DMS 273 treated with DMSO at 0.1 percent for 48 hours (cell line): ENCODE measurements around the gene BRCA1.
"Not testable (repeated sequence)": the region's sequence is repeated elsewhere in the genome, so short reads cannot be mapped to it uniquely, and the experiment has no call there.

Experiments used
- DNase-seq: peaks from one replicate; lab custom pipeline; 2025; lab: John Stamatoyannopoulos, UW

Gene BRCA1

GRCh38 chr17:43134774-43135453 lies 9.8 kb upstream of the BRCA1 start:
- no peak for DNase-seq

GRCh38 chr17:43133439-43133838 lies 8.3 kb upstream of the BRCA1 start:
- not testable (repeated sequence) for DNase-seq

- DNase-seq = no peak
Observed at GRCh38 chr17:43132117-43132516, 7.0 kb upstream of the BRCA1 start.

GRCh38 chr17:43129671-43130010 lies 4.5 kb upstream of the BRCA1 start:
- no peak for DNase-seq

DNA sequence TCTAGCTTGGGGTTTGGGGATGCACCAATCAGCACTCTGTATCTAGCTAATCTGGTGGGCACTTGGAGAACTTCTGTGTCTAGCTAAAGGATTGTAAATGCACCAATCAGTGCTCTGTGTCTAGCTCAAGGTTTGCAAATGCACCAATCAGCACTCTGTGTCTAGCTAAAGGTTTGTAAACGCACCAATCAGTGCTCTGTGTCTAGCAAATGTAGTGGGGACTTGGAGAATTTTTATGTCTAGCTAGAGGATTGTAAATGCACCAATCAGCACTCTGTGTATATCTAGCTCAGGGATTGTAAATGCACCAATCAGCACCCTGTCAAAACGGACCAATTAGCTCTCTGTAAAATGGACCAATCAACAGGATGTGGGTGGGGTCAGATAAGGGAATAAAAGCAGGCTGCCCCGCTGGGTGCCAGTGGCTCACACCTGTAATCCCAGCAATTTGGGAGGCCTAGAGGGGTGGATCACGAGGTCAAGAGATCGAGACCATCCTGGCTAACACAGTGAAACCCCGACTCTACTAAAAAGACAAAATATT lies 2.2 kb upstream of the BRCA1 start:
- DNase-seq = not testable (repeated sequence)

- no peak for DNase-seq
Observed at GRCh38 chr17:43126911-43127290, 1.7 kb upstream of the BRCA1 start.

- DNase-seq = no peak
Observed at GRCh38 chr17:43125967-43126910, 1.1 kb upstream of the BRCA1 start.

GRCh38 chr17:43118679-43119615 lies 6.2 kb downstream of the BRCA1 start:
- DNase-seq = no peak

DNA sequence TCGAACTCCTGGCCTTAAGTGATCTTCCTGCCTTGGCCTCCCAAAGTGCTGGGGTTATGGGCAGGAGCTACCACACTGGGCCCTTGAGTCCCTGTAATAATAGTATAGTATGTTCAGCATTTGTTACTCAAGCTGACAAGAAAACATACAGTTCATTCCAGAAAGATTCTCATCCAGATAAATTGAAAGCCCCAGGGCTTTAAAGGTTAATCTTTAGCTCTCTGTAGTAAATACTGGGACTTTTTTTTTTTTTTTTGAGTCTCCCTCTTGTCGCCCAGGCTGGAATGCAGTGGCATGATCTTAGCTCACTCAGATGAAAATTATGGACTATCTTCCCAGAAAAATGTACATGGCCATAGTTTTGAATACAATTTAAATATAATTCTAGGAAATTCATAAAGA lies 11.0 kb downstream of the BRCA1 start:
- DNase-seq = no peak

DNA sequence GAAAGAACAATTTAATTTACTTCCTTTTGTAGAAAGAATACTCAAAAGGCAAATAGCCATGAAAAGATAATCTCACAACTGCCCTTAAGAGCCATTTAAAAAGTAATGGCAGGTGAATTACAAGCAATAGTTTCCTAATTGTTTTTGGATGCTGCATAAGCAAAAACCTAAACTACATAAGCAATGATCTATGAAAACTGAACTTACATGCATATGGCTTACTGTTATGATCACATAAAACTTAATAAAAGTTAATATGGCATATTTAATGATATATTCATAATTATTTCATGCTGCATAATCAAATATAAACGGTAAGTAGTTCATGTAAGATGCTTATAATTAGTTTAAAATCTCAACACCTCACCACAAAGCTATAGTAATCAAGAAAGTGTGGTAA lies 18.6 kb downstream of the BRCA1 start:
- DNase-seq = no peak

DNA sequence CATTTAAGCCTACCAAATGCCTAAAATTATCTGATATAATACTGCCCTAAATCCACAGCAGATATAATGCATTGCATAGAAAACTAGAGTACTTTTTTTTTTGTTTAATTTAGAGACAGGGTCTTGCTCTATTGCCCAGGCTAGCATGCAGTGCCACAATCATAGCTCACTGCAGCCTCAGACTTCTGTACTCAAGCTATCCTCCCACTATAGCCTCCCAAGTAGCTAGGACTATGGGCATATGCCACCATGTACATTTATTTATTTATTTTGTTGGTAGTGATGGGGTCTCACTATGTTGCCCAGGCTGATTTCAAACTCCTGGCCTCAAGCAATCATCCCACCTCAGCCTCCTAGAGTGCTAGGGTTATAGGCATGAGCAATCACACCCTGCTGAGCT lies 20.0 kb downstream of the BRCA1 start:
- DNase-seq = no peak

DNA sequence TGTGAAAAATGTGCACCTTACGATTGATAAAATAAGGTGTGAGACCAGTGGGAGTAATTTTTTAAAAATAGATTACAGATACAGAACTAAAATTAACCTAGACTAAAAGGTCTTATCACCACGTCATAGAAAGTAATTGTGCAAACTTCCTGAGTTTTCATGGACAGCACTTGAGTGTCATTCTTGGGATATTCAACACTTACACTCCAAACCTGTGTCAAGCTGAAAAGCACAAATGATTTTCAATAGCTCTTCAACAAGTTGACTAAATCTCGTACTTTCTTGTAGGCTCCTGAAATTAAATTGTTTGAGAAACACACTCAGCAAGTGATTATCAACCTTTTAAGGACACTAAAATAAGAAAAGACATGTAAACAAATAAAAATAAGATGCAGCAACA lies 20.5 kb downstream of the BRCA1 start:
- no peak for DNase-seq

GRCh38 chr17:43095364-43095763 lies 29.8 kb downstream of the BRCA1 start:
- DNase-seq = not testable (repeated sequence)

- peak; percentile 35 for DNase-seq
Observed at GRCh38 chr17:43094129-43094835, 30.9 kb downstream of the BRCA1 start.

DNA sequence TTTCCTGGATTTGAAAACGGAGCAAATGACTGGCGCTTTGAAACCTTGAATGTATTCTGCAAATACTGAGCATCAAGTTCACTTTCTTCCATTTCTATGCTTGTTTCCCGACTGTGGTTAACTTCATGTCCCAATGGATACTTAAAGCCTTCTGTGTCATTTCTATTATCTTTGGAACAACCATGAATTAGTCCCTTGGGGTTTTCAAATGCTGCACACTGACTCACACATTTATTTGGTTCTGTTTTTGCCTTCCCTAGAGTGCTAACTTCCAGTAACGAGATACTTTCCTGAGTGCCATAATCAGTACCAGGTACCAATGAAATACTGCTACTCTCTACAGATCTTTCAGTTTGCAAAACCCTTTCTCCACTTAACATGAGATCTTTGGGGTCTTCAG lies 32.3 kb downstream of the BRCA1 start:
- no peak for DNase-seq

DNA sequence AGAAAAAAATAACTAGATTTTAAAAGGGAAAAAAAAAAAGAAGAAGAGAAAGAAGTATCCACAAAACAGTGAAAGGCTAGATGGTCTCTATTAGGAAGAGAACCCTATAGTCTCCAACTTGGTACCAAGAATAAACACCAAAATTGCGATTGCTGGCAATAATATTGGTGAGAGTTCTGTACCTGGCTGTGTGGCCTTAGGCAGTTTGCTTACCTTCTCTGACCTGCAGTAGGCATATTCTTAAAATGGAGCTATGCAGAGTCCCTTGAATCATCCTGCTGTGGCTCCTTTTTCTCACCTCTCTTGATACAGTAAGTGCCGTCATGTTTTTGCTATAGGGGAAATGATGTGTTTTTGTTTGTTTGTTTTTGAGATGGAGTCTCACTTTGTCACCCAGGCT lies 35.1 kb downstream of the BRCA1 start:
- no peak for DNase-seq

- peak; percentile 17 for DNase-seq
Observed at GRCh38 chr17:43085474-43085873, 39.7 kb downstream of the BRCA1 start.

- DNase-seq = no peak
Observed at GRCh38 chr17:43079641-43080302, 45.4 kb downstream of the BRCA1 start.

GRCh38 chr17:43074869-43075268 lies 50.3 kb downstream of the BRCA1 start:
- DNase-seq = no peak

GRCh38 chr17:43070872-43071271 lies 54.3 kb downstream of the BRCA1 start:
- DNase-seq = no peak

DNA sequence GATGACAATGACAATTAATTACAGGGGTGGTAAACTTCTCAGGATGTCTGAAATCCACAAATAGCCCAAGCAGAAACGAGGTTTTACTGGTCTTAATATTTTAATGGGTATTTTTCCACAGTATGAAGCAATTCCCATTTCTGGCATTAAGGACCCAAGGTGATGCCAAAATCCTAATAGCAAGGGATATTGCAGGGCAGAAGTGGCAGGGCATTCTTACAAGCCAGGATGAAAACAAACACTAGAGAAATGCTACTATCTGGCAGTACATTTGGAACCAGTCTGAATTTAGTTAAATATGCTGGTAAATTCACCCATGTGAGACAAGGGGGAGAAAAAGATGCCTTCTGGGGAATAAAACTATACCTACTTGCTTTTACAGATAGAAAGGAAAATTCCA lies 54.9 kb downstream of the BRCA1 start:
- DNase-seq = no peak
